SK-N-SH (cell line): ENCODE data around the gene CLIC4.

Source experiments
- EP300 ChIP-seq, 2 experiments: IDR thresholded peaks; 2 replicates each; pipeline versions ENCODE4 v1.4.0 to v1.6.1; 2012; ENCODE audit warnings: borderline replicate concordance in 1 of 2, low read depth in 1 of 2, low read length in 1 of 2
- EZH2phosphoT487 ChIP-seq: fragments of 200-600 bp; sonication (generic); IDR thresholded peaks from 2 replicates; pipeline ENCODE4 v1.6.1; 2017; ENCODE audit warnings: low read depth, mixed run types, mild to moderate bottlenecking, antibody characterized with exemption, moderate library complexity, borderline replicate concordance
- PBX3 ChIP-seq: IDR thresholded peaks from 2 replicates; pipeline ENCODE4; 2012
- POLR2AphosphoS5 ChIP-seq: IDR thresholded peaks from 2 replicates; pipeline ENCODE4 v1.6.1; 2012; ENCODE audit warnings: low read depth, low read length
- REST ChIP-seq: IDR thresholded peaks from 2 replicates; pipeline ENCODE4 v1.6.1; 2012; ENCODE audit warnings: mild to moderate bottlenecking, low read depth, low read length, moderate library complexity
- SIN3A ChIP-seq: IDR thresholded peaks from 2 replicates; pipeline ENCODE4 v1.6.1; 2012; ENCODE audit warnings: low read depth, mild to moderate bottlenecking, low read length, moderate library complexity, borderline replicate concordance
- SMC3 ChIP-seq: IDR thresholded peaks from 2 replicates; pipeline ENCODE4 v1.6.1; 2012; ENCODE audit warnings: low read depth, low read length, improper control_type of control experiment
- TCF12 ChIP-seq: IDR thresholded peaks from 2 replicates; pipeline ENCODE4 v1.4.0; 2012
- YY1 ChIP-seq: IDR thresholded peaks from 2 replicates; pipeline ENCODE4 v1.4.0; 2012; ENCODE audit warnings: low read depth, mild to moderate bottlenecking
- TF ChIP-seq, protein P1 (sequence below): IDR thresholded peaks from 2 replicates; pipeline ENCODE4 v1.4.0; 2012; ENCODE audit warnings: low read depth
- TF ChIP-seq, protein P2 (sequence below): fragments of 200-600 bp; sonication (generic); IDR thresholded peaks from 2 replicates; pipeline ENCODE4 v1.6.1; 2017; ENCODE audit warnings: antibody characterized with exemption, mild to moderate bottlenecking, moderate library complexity
- TF ChIP-seq, protein P3 (sequence below): IDR thresholded peaks from 2 replicates; pipeline ENCODE4 v1.4.0; 2012; ENCODE audit warnings: low read depth, borderline replicate concordance
- TF ChIP-seq, protein P4 (sequence below): fragments of 150-350 bp; IDR thresholded peaks from 2 replicates; pipeline ENCODE4 v1.6.1; 2017; ENCODE audit warnings: antibody characterized with exemption, low read length, low read depth, borderline replicate concordance

GRCh38 chr1:24805534-24806301 lies 60.5 kb downstream of the CLIC4 start:
- TF ChIP-seq EP300 (IDR thresholded peaks at IDR 0.05; ENCODE audit: borderline replicate concordance in 1 of 2, low read depth in 1 of 2, low read length in 1 of 2) (no peak), YY1 (no peak), PBX3 (no peak), SIN3A (no peak), REST (no peak), EZH2phosphoT487 (no peak), SMC3 (no peak), TCF12 (no peak), POLR2AphosphoS5 (no peak)
- TF ChIP-seq, protein P1, sequence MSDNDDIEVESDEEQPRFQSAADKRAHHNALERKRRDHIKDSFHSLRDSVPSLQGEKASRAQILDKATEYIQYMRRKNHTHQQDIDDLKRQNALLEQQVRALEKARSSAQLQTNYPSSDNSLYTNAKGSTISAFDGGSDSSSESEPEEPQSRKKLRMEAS, result no peak
- TF ChIP-seq, protein P2, sequence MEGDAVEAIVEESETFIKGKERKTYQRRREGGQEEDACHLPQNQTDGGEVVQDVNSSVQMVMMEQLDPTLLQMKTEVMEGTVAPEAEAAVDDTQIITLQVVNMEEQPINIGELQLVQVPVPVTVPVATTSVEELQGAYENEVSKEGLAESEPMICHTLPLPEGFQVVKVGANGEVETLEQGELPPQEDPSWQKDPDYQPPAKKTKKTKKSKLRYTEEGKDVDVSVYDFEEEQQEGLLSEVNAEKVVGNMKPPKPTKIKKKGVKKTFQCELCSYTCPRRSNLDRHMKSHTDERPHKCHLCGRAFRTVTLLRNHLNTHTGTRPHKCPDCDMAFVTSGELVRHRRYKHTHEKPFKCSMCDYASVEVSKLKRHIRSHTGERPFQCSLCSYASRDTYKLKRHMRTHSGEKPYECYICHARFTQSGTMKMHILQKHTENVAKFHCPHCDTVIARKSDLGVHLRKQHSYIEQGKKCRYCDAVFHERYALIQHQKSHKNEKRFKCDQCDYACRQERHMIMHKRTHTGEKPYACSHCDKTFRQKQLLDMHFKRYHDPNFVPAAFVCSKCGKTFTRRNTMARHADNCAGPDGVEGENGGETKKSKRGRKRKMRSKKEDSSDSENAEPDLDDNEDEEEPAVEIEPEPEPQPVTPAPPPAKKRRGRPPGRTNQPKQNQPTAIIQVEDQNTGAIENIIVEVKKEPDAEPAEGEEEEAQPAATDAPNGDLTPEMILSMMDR, result no peak
- TF ChIP-seq, protein P3, sequence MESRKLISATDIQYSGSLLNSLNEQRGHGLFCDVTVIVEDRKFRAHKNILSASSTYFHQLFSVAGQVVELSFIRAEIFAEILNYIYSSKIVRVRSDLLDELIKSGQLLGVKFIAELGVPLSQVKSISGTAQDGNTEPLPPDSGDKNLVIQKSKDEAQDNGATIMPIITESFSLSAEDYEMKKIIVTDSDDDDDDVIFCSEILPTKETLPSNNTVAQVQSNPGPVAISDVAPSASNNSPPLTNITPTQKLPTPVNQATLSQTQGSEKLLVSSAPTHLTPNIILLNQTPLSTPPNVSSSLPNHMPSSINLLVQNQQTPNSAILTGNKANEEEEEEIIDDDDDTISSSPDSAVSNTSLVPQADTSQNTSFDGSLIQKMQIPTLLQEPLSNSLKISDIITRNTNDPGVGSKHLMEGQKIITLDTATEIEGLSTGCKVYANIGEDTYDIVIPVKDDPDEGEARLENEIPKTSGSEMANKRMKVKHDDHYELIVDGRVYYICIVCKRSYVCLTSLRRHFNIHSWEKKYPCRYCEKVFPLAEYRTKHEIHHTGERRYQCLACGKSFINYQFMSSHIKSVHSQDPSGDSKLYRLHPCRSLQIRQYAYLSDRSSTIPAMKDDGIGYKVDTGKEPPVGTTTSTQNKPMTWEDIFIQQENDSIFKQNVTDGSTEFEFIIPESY, result no peak
- TF ChIP-seq, protein P4, sequence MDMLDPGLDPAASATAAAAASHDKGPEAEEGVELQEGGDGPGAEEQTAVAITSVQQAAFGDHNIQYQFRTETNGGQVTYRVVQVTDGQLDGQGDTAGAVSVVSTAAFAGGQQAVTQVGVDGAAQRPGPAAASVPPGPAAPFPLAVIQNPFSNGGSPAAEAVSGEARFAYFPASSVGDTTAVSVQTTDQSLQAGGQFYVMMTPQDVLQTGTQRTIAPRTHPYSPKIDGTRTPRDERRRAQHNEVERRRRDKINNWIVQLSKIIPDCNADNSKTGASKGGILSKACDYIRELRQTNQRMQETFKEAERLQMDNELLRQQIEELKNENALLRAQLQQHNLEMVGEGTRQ, result no peak
